GM12892 (cell line): ENCODE measurements around the gene DMC1.

Experiments
- DNase-seq: peaks from one replicate; pipeline ENCODE4 v3.0.0; 2011; ENCODE audit not compliant: insufficient read length
- FAIRE-seq: peaks from 2 replicates; lab custom pipeline; 2011; peaks lifted over from hg19 to GRCh38; lab: Jason Lieb, UNC
- POLR2A ChIP-seq: IDR thresholded peaks from 2 replicates; pipeline ENCODE4 v1.6.1; 2011; ENCODE audit warnings: low read depth, low read length, control low read depth
- POLR2AphosphoS5 ChIP-seq: IDR thresholded peaks from 2 replicates; pipeline ENCODE4 v1.6.1; 2011; ENCODE audit warnings: low read depth, low read length, control low read depth
- TAF1 ChIP-seq: IDR thresholded peaks from 2 replicates; pipeline ENCODE4 v1.6.1; 2011; ENCODE audit warnings: low read depth, mild to moderate bottlenecking, control low read depth, low read length, borderline replicate concordance

DMC1 gene

GRCh38 chr22:38510416-38510970 is 59.5 kb downstream of the DMC1 start:
- no peak for TF ChIP-seq POLR2A
- TF ChIP-seq POLR2AphosphoS5, result no peak
- no peak for TF ChIP-seq TAF1
- FAIRE-seq (no peak), DNase-seq (no peak)

- peak; percentile 97 for FAIRE-seq
These were observed 63.6 kb downstream of the DMC1 start, which contains the start of gene DDX17 for GRCh38 chr22:38506118-38506962. Gene DDX17, minus strand, starts transcription at chr22:38506311.

DNA sequence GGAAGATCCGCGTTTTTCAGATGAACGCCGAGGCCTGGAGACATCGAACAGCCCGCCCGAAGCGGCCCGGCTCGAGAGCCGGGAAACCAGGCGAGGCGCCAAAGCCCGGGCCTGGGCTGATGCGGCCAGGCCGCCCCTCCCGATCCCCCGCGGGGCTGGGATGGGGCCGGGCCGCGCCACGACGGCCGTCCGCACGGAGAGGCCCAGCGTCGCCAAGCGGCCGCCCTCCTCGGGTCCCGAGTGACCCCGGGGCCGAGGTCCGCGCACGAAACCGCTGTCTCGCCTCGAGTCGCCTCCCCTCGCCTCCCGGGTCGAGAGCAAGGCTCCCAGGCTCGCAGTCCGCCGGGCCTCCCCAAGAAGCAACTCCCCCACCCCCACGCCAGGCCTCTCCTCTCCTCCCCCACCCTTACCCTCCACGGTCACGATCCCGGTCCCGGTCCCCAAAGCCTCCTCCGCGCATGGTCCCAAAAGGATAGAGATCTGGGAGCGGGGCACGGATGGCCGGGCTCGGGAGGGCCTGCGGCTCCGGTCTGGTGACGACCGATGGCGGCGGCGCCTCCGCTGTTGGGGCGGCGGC is 64.4 kb downstream of the DMC1 start:
- no peak for FAIRE-seq
- peak; percentile 44 for DNase-seq
- TF ChIP-seq POLR2A (peak; percentile 53), TAF1 (0 out of 2 replicates have a peak, but pooled peaks have one; percentile 3), POLR2AphosphoS5 (no peak; the same call in 1 of the 2 replicates)

More at GRCh38 chr22:38506118-38506962, 63.6 kb downstream of the DMC1 start, which contains the start of gene DDX17:
- DNase-seq, result peak; percentile 65
- TF ChIP-seq POLR2AphosphoS5 (peak; percentile 69), TAF1 (peak; percentile 82), POLR2A (peak; percentile 66)

- DNase-seq (peak; percentile 24), FAIRE-seq (peak; percentile 85)
- TF ChIP-seq TAF1 (0 out of 2 replicates have a peak, but pooled peaks have one; percentile 54), POLR2A (no peak), POLR2AphosphoS5 (no peak; the same call in 1 of the 2 replicates)
These were observed 65.0 kb downstream of the DMC1 start for GRCh38 chr22:38504731-38505540.

GRCh38 chr22:38503021-38503420 is 67.0 kb downstream of the DMC1 start:
- no peak for FAIRE-seq

DNA sequence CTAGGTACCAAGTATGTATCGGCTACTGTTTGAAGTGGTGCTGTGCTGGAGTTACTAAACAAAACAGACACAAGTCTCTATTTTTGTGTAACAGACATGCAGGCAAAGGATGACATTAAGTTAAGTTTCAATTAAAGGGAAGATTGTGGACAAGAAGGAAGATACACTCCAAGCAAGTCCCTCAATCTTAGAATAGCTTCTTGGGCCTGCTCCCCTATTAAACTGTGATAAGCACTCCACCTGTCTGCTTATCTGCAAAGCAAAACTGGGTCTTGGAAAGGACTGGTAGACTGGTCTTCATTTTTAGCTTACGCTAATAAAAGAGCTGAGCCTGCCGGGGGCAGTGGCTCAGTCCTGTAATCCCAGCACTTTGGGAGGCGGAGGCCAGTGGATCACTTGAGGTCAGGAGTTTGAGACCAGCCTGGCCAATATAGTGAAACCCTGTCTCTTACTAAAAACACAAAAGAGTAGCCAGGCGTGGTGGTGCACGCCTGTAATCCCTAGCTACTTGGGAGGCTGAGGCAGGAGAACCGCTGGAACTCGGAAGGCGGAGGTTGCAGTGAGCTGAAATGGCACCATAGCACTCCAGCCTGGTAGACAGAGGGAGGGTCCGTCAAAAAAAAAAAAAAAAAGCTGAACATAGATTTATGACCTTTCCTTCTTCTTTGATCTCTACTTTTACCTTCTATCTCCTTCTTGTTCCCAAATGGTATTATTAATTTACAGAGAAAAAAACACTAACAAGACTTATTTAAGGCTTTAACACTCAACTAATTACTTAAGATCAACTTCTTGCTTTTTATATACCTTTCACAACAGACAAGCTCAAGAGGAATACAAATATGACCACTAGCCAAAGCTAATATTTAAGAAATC is 67.9 kb downstream of the DMC1 start:
- FAIRE-seq (no peak), DNase-seq (no peak)

More at GRCh38 chr22:38503021-38503420, 67.0 kb downstream of the DMC1 start:
- TF ChIP-seq TAF1 (no peak), POLR2A (no peak; the same call in 1 of the 2 replicates), POLR2AphosphoS5 (no peak)
- DNase-seq, result no peak

GRCh38 chr22:38497869-38498268 is 72.1 kb downstream of the DMC1 start:
- no peak for TF ChIP-seq TAF1
- no peak for TF ChIP-seq POLR2A
- no peak for TF ChIP-seq POLR2AphosphoS5
- no peak for FAIRE-seq

More for the DNA sequence above, 67.9 kb downstream of the DMC1 start:
- peak; percentile 61 for TF ChIP-seq POLR2AphosphoS5
- TF ChIP-seq POLR2A, result 0 out of 2 replicates have a peak, but pooled peaks have one; percentile 15
- no peak for TF ChIP-seq TAF1

DNA sequence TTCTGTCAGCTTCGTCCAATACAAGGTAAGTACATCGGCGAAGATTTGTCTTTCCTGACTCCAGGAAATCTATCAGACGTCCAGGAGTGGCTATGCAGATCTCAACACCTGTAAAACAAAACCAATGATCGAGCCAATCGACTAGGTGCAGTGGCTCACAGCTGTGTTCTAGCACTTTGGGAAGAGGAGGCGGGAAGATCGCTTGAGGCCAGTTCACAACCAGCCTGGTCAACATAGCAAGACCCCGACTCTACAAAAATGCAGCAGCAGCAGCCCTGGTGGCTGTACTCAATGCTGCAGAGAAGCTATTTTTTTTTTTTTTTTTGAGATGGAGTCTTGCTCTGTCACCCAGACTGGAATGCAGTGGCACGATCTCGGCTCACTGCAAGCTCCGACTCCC is 75.0 kb downstream of the DMC1 start:
- DNase-seq, result no peak
- 0 out of 2 replicates have a peak, but pooled peaks have one; percentile 15 for TF ChIP-seq POLR2AphosphoS5
- no peak for TF ChIP-seq POLR2A
- FAIRE-seq, result no peak

More at GRCh38 chr22:38497869-38498268, 72.1 kb downstream of the DMC1 start:
- no peak for DNase-seq

DNA sequence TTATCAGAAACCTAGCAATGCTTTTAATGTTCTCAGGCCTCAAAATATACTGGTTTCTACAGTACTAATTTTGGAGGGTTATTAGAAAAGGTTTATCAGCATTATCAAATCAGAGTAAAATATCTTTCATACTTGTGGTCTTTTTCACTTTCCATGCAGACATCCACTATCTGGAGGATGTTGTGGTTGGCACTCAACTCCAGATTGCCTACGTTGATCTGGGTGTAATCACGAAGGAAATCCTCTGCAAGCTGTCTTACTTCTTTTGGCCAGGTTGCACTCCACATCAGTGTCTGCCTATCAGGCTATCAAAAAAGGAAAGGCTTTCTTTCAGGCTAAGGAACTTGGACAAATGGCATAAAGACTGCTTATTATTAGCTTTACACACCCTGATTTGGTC is 75.5 kb downstream of the DMC1 start:
- DNase-seq, result no peak
- TF ChIP-seq POLR2AphosphoS5 (peak; percentile 56; the same call in 1 of the 2 replicates), TAF1 (no peak), POLR2A (peak; percentile 31; the same call in 1 of the 2 replicates)
- no peak for FAIRE-seq

- TF ChIP-seq TAF1 (no peak), POLR2A (no peak), POLR2AphosphoS5 (no peak)
- DNase-seq (no peak), FAIRE-seq (no peak)
These were observed 78.2 kb downstream of the DMC1 start for GRCh38 chr22:38491707-38492348.
